Mesenchymal stem cell (in vitro differentiated cells and primary cell): Measurements from ENCODE around the gene DNAJC2. TPM values are rescaled to one million over a fixed set of nuclear protein-coding genes. Genes with fewer than 3 reads are reported as not detected.

Source experiments
- DNase-seq: peaks from one replicate; pipeline ENCODE4 v3.0.0-alpha.2; 2013
- H2AFZ ChIP-seq: one replicate; pipeline ENCODE4 v1.6.1; 2013; ENCODE audit warnings: low read depth, mild to moderate bottlenecking, control low read depth, inconsistent platforms, low read length, moderate library complexity
- H2AK5ac ChIP-seq: 2 replicates; pipeline ENCODE4 v1.6.1; 2013; ENCODE audit warnings: low read length, moderate library complexity, mild to moderate bottlenecking, inconsistent platforms; ENCODE audit not compliant: severe bottlenecking
- H2BK120ac ChIP-seq: one replicate; pipeline ENCODE4 v1.6.1; 2013; ENCODE audit warnings: low read depth, mild to moderate bottlenecking, inconsistent platforms, low read length, moderate library complexity
- H2BK12ac ChIP-seq, 2 experiments: one replicate each; pipeline ENCODE4 v1.6.1; 2013; ENCODE audit warnings: inconsistent platforms in 2 of 2, low read length in 2 of 2, mild to moderate bottlenecking in 2 of 2, moderate library complexity in 2 of 2, control low read depth in 1 of 2
- H2BK15ac ChIP-seq: one replicate; pipeline ENCODE4 v1.6.1; 2013; ENCODE audit warnings: mild to moderate bottlenecking, low read depth, inconsistent platforms; ENCODE audit not compliant: poor library complexity, severe bottlenecking
- H2BK5ac ChIP-seq: 2 replicates; pipeline ENCODE4 v1.6.1; 2013; ENCODE audit warnings: low read depth, mild to moderate bottlenecking, low read length, control low read depth, inconsistent platforms; ENCODE audit not compliant: poor library complexity, severe bottlenecking
- H3K14ac ChIP-seq, 2 experiments: one replicate each; pipeline ENCODE4 v1.6.1; 2013; ENCODE audit warnings: inconsistent platforms in 2 of 2, low read length in 2 of 2, control low read depth in 1 of 2, mild to moderate bottlenecking in 1 of 2, moderate library complexity in 1 of 2
- H3K18ac ChIP-seq, 2 experiments: one replicate each; pipeline ENCODE4 v1.6.1; 2013; ENCODE audit warnings: inconsistent platforms in 2 of 2, low read length in 2 of 2, control low read depth in 1 of 2, low read depth in 1 of 2, mild to moderate bottlenecking in 1 of 2
- H3K23ac ChIP-seq, 2 experiments: one replicate each; pipeline ENCODE4 v1.6.1; 2013; ENCODE audit warnings: inconsistent platforms in 2 of 2, low read length in 2 of 2, mild to moderate bottlenecking in 2 of 2, moderate library complexity in 2 of 2, control low read depth in 1 of 2
- H3K27ac ChIP-seq: 2 replicates; pipeline ENCODE4 v1.5.1; 2013; ENCODE audit warnings: mild to moderate bottlenecking, moderate library complexity, low read length, control low read depth, inconsistent platforms; ENCODE audit not compliant: poor library complexity, severe bottlenecking
- H3K27me3 ChIP-seq, 2 experiments: 2 replicates each; pipeline versions ENCODE4 v1.6.1 to v1.7.0; 2013; ENCODE audit warnings: low read length in 2 of 2, mild to moderate bottlenecking in 2 of 2, moderate library complexity in 2 of 2, control low read depth in 1 of 2, inconsistent platforms in 1 of 2; ENCODE audit not compliant: control insufficient read depth in 1 of 2, insufficient read depth in 1 of 2
- H3K36me3 ChIP-seq, 2 experiments: 2 replicates each; pipeline versions ENCODE4 v1.6.1 to v1.7.0; 2013; ENCODE audit warnings: low read length in 2 of 2, control low read depth in 1 of 2, inconsistent platforms in 1 of 2, low read depth in 1 of 2, mild to moderate bottlenecking in 1 of 2; ENCODE audit not compliant: insufficient read depth in 2 of 2, control insufficient read depth in 1 of 2
- H3K4ac ChIP-seq, 2 experiments: one replicate each; pipeline ENCODE4 v1.6.1; 2013; ENCODE audit warnings: inconsistent platforms in 2 of 2, low read length in 2 of 2, mild to moderate bottlenecking in 2 of 2, moderate library complexity in 2 of 2, control low read depth in 1 of 2, low read depth in 1 of 2
- H3K4me1 ChIP-seq: 2 replicates; pipeline ENCODE4 v1.6.1; 2013; ENCODE audit warnings: low read depth, low read length, control low read depth; ENCODE audit not compliant: control insufficient read depth, insufficient read depth
- H3K4me2 ChIP-seq: 2 replicates; pipeline ENCODE4 v1.6.1; 2013; ENCODE audit warnings: low read length, mild to moderate bottlenecking, inconsistent platforms; ENCODE audit not compliant: poor library complexity, severe bottlenecking
- H3K4me3 ChIP-seq, 2 experiments: 2 replicates each; pipeline versions ENCODE4 v1.5.1 to v1.7.0; 2013; ENCODE audit warnings: low read length in 2 of 2, mild to moderate bottlenecking in 2 of 2, control low read depth in 1 of 2, low read depth in 1 of 2; ENCODE audit not compliant: insufficient read depth in 1 of 2
- H3K79me1 ChIP-seq: replicated peaks from 2 replicates; pipeline ENCODE4 v1.6.1; 2013; ENCODE audit warnings: mild to moderate bottlenecking, control low read depth, low read length, inconsistent platforms; ENCODE audit not compliant: poor library complexity, severe bottlenecking
- H3K9ac ChIP-seq: 2 replicates; pipeline ENCODE4 v1.7.0; 2013; ENCODE audit warnings: mild to moderate bottlenecking, low read length, moderate library complexity
- H3K9me3 ChIP-seq: 2 replicates; pipeline ENCODE4 v1.7.0; 2013; ENCODE audit warnings: mild to moderate bottlenecking, low read length; ENCODE audit not compliant: control insufficient read depth
- H4K8ac ChIP-seq: one replicate; pipeline ENCODE4 v1.6.1; 2013; ENCODE audit warnings: inconsistent platforms, mild to moderate bottlenecking, low read length, moderate library complexity
- H4K91ac ChIP-seq: one replicate; pipeline ENCODE4 v1.6.1; 2013; ENCODE audit warnings: mild to moderate bottlenecking, low read length, inconsistent platforms
- WGBS: methylation state at CpG from one replicate; pipeline ENCODE4 v1.1.7; 2013; ENCODE audit warnings: mixed read lengths; 5-methylcytosine and 5-hydroxymethylcytosine counted together
- polyA plus RNA-seq, 2 experiments: library from polyadenylated mRNA; stranded (reverse); fragments of 200-250 nt; gene quantifications; one replicate each; pipeline ENCODE4 v1.2.3, GENCODE V29; 2013

DNAJC2 gene
- polyA plus RNA-seq (2013, experiment 1 of 2), result 41.3 TPM
- polyA plus RNA-seq (2013, experiment 2 of 2), result 42.3 TPM

- peak; percentile 94 for DNase-seq
These were observed at the start of gene DNAJC2 for GRCh38 chr7:103344453-103345149. TSS of gene DNAJC2 (minus strand) at chr7:103344767. CDS start at chr7:103344622, 145 bp downstream.

GRCh38 chr7:103391976-103392375 lies 47.4 kb upstream of the DNAJC2 start:
- DNase-seq, result no peak

More at GRCh38 chr7:103344453-103345149, at the start of gene DNAJC2:
- peak within 1 kb of the TSS; percentile 11 for H2BK120ac ChIP-seq
- H3K23ac ChIP-seq, result no peak within 1 kb of the TSS
- peak within 1 kb of the TSS; percentile 96 for H4K8ac ChIP-seq
- H3K4ac ChIP-seq, result peak within 1 kb of the TSS; percentile 36 to 75
- 13% methylated on average over 41 of the region's 43 CpGs for WGBS
- H3K4me2 ChIP-seq, result peak within 1 kb of the TSS; percentile 80
- peak within 1 kb of the TSS in 1 of 2 experiments; percentile 93 for H3K14ac ChIP-seq
- H3K27ac ChIP-seq, result peak within 1 kb of the TSS; percentile 45
- H3K18ac ChIP-seq, result peak within 1 kb of the TSS; percentile 23 to 87
- no peaks in the 10 kb centered on the region for H3K9me3 ChIP-seq
- H2BK15ac ChIP-seq, result peak within 1 kb of the TSS; percentile 30
- H2AFZ ChIP-seq, result peak within 1 kb of the TSS; percentile 89
- peaks cover 6% of the 10 kb centered on the region for H3K4me1 ChIP-seq
- peak within 1 kb of the TSS; percentile 81 for H4K91ac ChIP-seq
- peak within 1 kb of the TSS; percentile 90 for H3K4me3 ChIP-seq
- no peaks in the 10 kb centered on the region for H3K79me1 ChIP-seq
- H3K9ac ChIP-seq, result peak within 1 kb of the TSS; percentile 97
- no peaks in the 10 kb centered on the region for H3K27me3 ChIP-seq
- H2AK5ac ChIP-seq, result no peak within 1 kb of the TSS
- peaks cover 6 to 24% of the 10 kb centered on the region in 2 experiments for H3K36me3 ChIP-seq
- peak within 1 kb of the TSS; percentile 60 for H2BK5ac ChIP-seq
- H2BK12ac ChIP-seq, result peak within 1 kb of the TSS in 1 of 2 experiments; percentile 22

GRCh38 chr7:103391150-103391549 lies 46.6 kb upstream of the DNAJC2 start:
- H4K91ac ChIP-seq, result no peak overlapping the region
- H3K9ac ChIP-seq, result no peak overlapping the region
- H3K4me2 ChIP-seq, result no peak overlapping the region
- no peak overlapping the region for H3K27ac ChIP-seq
- no peak overlapping the region for H3K4me3 ChIP-seq
- H3K4me1 ChIP-seq, result no peaks in the 10 kb centered on the region
- no peak overlapping the region for H2BK15ac ChIP-seq
- H2AFZ ChIP-seq, result no peak overlapping the region
- H2BK5ac ChIP-seq, result no peak overlapping the region
- H2BK12ac ChIP-seq, result no peak overlapping the region
- H3K4ac ChIP-seq, result no peak overlapping the region
- no peaks in the 10 kb centered on the region for H3K36me3 ChIP-seq
- H3K27me3 ChIP-seq, result peaks cover 0 to 3% of the 10 kb centered on the region in 2 experiments
- no peak overlapping the region for H2AK5ac ChIP-seq
- no peak overlapping the region for H2BK120ac ChIP-seq
- H3K14ac ChIP-seq, result no peak overlapping the region
- H4K8ac ChIP-seq, result no peak overlapping the region
- H3K9me3 ChIP-seq, result no peaks in the 10 kb centered on the region
- H3K18ac ChIP-seq, result no peak overlapping the region
- no peak for DNase-seq
- no peak overlapping the region for H3K23ac ChIP-seq
- no peaks in the 10 kb centered on the region for H3K79me1 ChIP-seq
- 91% methylated on average over 5 of the region's 5 CpGs for WGBS

More at GRCh38 chr7:103391976-103392375, 47.4 kb upstream of the DNAJC2 start:
- no peak overlapping the region for H3K27ac ChIP-seq
- H3K9ac ChIP-seq, result no peak overlapping the region
- WGBS, result 100% methylated on average over 1 of the region's 2 CpGs
- H2BK15ac ChIP-seq, result no peak overlapping the region
- no peak overlapping the region for H4K8ac ChIP-seq
- H3K4me1 ChIP-seq, result no peaks in the 10 kb centered on the region
- no peak overlapping the region for H3K4ac ChIP-seq
- no peak overlapping the region for H2BK120ac ChIP-seq
- no peak overlapping the region for H2AFZ ChIP-seq
- H3K36me3 ChIP-seq, result no peaks in the 10 kb centered on the region
- H3K14ac ChIP-seq, result no peak overlapping the region
- H3K9me3 ChIP-seq, result no peaks in the 10 kb centered on the region
- H3K4me3 ChIP-seq, result no peak overlapping the region
- H2BK12ac ChIP-seq, result no peak overlapping the region
- no peak overlapping the region for H3K4me2 ChIP-seq
- no peak overlapping the region for H3K18ac ChIP-seq
- H4K91ac ChIP-seq, result no peak overlapping the region
- H3K23ac ChIP-seq, result no peak overlapping the region
- no peak overlapping the region for H2AK5ac ChIP-seq
- no peak overlapping the region for H2BK5ac ChIP-seq
- H3K27me3 ChIP-seq, result peaks cover 0 to 3% of the 10 kb centered on the region in 2 experiments
- no peaks in the 10 kb centered on the region for H3K79me1 ChIP-seq

- H3K4me3 ChIP-seq, result no peak overlapping the region
- no peaks in the 10 kb centered on the region for H3K36me3 ChIP-seq
- no peak overlapping the region for H2AK5ac ChIP-seq
- no peaks in the 10 kb centered on the region for H3K9me3 ChIP-seq
- H2BK5ac ChIP-seq, result no peak overlapping the region
- no peak overlapping the region for H3K14ac ChIP-seq
- no peak overlapping the region for H2BK12ac ChIP-seq
- no peak overlapping the region for H3K4ac ChIP-seq
- H4K91ac ChIP-seq, result no peak overlapping the region
- H3K23ac ChIP-seq, result no peak overlapping the region
- no peak overlapping the region for H2AFZ ChIP-seq
- no peak overlapping the region for H2BK120ac ChIP-seq
- no peaks in the 10 kb centered on the region for H3K4me1 ChIP-seq
- no peaks in the 10 kb centered on the region for H3K79me1 ChIP-seq
- H2BK15ac ChIP-seq, result no peak overlapping the region
- no peak overlapping the region for H3K18ac ChIP-seq
- no peak for DNase-seq
- 79% methylated on average over 2 of the region's 3 CpGs for WGBS
- no peak overlapping the region for H3K4me2 ChIP-seq
- H3K27me3 ChIP-seq, result peaks cover 0 to 3% of the 10 kb centered on the region in 2 experiments
- no peak overlapping the region for H3K9ac ChIP-seq
- no peak overlapping the region for H4K8ac ChIP-seq
- H3K27ac ChIP-seq, result no peak overlapping the region
These were observed 44.7 kb upstream of the DNAJC2 start for GRCh38 chr7:103389263-103389662.
